Right lobe of liver (tissue), 4 donors: ENCODE results near the gene DENND2A.

ENCODE experiments used
- CTCF ChIP-seq, 4 donors: fragments of 200-600 bp in 3 of 4; fragments of 450-650 bp in 1 of 4; IDR thresholded peaks; one replicate each; pipeline versions ENCODE4 v1.5.1 to v1.8.0; 2016 to 2022; ENCODE audit warnings: antibody characterized with exemption in 4 of 4, mild to moderate bottlenecking in 2 of 4
- POLR2A ChIP-seq: fragments of 450-650 bp; IDR thresholded peaks from one replicate; pipeline ENCODE4 v1.6.1; 2017; ENCODE audit warnings: antibody characterized with exemption, mild to moderate bottlenecking
- donor health status: DM: no; HTN: no; CAD: no.
- donor health status: DM: no; HTN: no; CAD: no.
- donor health status: DM: no; HTN: yes; CAD: no.

- TF ChIP-seq CTCF (IDR thresholded peaks at IDR 0.05) (no peak), POLR2A (no peak)
Measured at GRCh38 chr7:140519007-140519399, 121.6 kb downstream of the DENND2A start.
